Measurements from ENCODE around the gene MDH2.
"Not testable (repeated sequence)": the region's sequence is repeated elsewhere in the genome, so short reads cannot be mapped to it uniquely, and the experiment has no call there.

MDH2 gene

GRCh38 chr7:76071316-76072242, 23.7 kb downstream of the MDH2 start:
- DNase-seq (ENCODE audit: low spot score) = no peak

GRCh38 chr7:76072243-76073148, 24.6 kb downstream of the MDH2 start:
- no peak for DNase-seq (ENCODE audit: low spot score)

- no peak for DNase-seq (ENCODE audit: low spot score)
Measured at GRCh38 chr7:76073335-76073990, 25.6 kb downstream of the MDH2 start.

GRCh38 chr7:76074306-76074971, 26.5 kb downstream of the MDH2 start:
- DNase-seq (ENCODE audit: low spot score) = no peak

- no peak for DNase-seq (ENCODE audit: low spot score)
Measured at GRCh38 chr7:76074972-76075370, 27.1 kb downstream of the MDH2 start.

GRCh38 chr7:76076995-76077394, 29.1 kb downstream of the MDH2 start:
- DNase-seq (ENCODE audit: low spot score) = no peak

- no peak for DNase-seq (ENCODE audit: low spot score)
Measured at GRCh38 chr7:76077435-76077834, 29.5 kb downstream of the MDH2 start.

- DNase-seq (ENCODE audit: low spot score) = no peak
Measured at GRCh38 chr7:76080204-76080603, 32.3 kb downstream of the MDH2 start.

GRCh38 chr7:76084115-76084514, 36.2 kb downstream of the MDH2 start:
- DNase-seq (ENCODE audit: low spot score) = not testable (repeated sequence)

GRCh38 chr7:76086070-76086469, 38.2 kb downstream of the MDH2 start:
- DNase-seq (ENCODE audit: low spot score) = no peak

GRCh38 chr7:76087362-76087791, 39.5 kb downstream of the MDH2 start:
- DNase-seq (ENCODE audit: low spot score) = not testable (repeated sequence)

GRCh38 chr7:76089865-76090475, 42.1 kb downstream of the MDH2 start:
- no peak for DNase-seq (ENCODE audit: low spot score)

GRCh38 chr7:76091506-76091905, 43.6 kb downstream of the MDH2 start:
- DNase-seq (ENCODE audit: low spot score) = no peak

- DNase-seq (ENCODE audit: low spot score) = not testable (repeated sequence)
Measured at GRCh38 chr7:76093531-76093930, 45.6 kb downstream of the MDH2 start.

- DNase-seq (ENCODE audit: low spot score) = not testable (repeated sequence)
Measured at GRCh38 chr7:76094326-76094725, 46.4 kb downstream of the MDH2 start.

- no peak for DNase-seq (ENCODE audit: low spot score)
Measured at GRCh38 chr7:76095908-76096307, 48.0 kb downstream of the MDH2 start.

- not testable (repeated sequence) for DNase-seq (ENCODE audit: low spot score)
Measured at GRCh38 chr7:76101693-76102437, 54.0 kb downstream of the MDH2 start.

- DNase-seq (ENCODE audit: low spot score) = not testable (repeated sequence)
Measured at GRCh38 chr7:76103788-76104187, 55.9 kb downstream of the MDH2 start.

- DNase-seq (ENCODE audit: low spot score) = not testable (repeated sequence)
Measured at GRCh38 chr7:76106130-76106529, 58.2 kb downstream of the MDH2 start.

GRCh38 chr7:76106893-76107292, 59.0 kb downstream of the MDH2 start:
- no peak for DNase-seq (ENCODE audit: low spot score)
